ENCODE results near the gene ASB5.
"Not testable (repeated sequence)": the region's sequence is repeated elsewhere in the genome, so short reads cannot be mapped to it uniquely, and the experiment has no call there.

ASB5 gene

GRCh38 chr4:176217510-176217909 is 51.5 kb downstream of the ASB5 start:
- no peak for DNase-seq

GRCh38 chr4:176212351-176212750 is 56.7 kb downstream of the ASB5 start:
- not testable (repeated sequence) for DNase-seq

- no peak for DNase-seq
Measured at GRCh38 chr4:176210579-176211296, 58.3 kb downstream of the ASB5 start.

- DNase-seq, result no peak
Measured at GRCh38 chr4:176210101-176210500, 58.9 kb downstream of the ASB5 start.

GRCh38 chr4:176209535-176209934 is 59.5 kb downstream of the ASB5 start:
- no peak for DNase-seq

- no peak for DNase-seq
Measured at GRCh38 chr4:176207839-176208238, 61.2 kb downstream of the ASB5 start.

GRCh38 chr4:176205299-176205698 is 63.7 kb downstream of the ASB5 start:
- DNase-seq, result no peak

- no peak for DNase-seq
Measured at GRCh38 chr4:176198316-176198903, 70.6 kb downstream of the ASB5 start.

GRCh38 chr4:176195184-176195978 is 73.6 kb downstream of the ASB5 start, which contains the start of gene SPATA4:
SPATA4 (minus strand) TSS chr4:176195585; CDS start chr4:176195562, 23 bp downstream.
- DNase-seq, result peak; percentile 34

GRCh38 chr4:176193938-176194337 is 75.1 kb downstream of the ASB5 start:
- no peak for DNase-seq

GRCh38 chr4:176193126-176193525 is 75.9 kb downstream of the ASB5 start:
- no peak for DNase-seq

- DNase-seq, result no peak
Measured at GRCh38 chr4:176191974-176192373, 77.0 kb downstream of the ASB5 start.

- DNase-seq, result no peak
Measured at GRCh38 chr4:176189891-176190795, 78.9 kb downstream of the ASB5 start.

- no peak for DNase-seq
Measured at GRCh38 chr4:176188654-176189053, 80.4 kb downstream of the ASB5 start.

- DNase-seq, result no peak
Measured at GRCh38 chr4:176187624-176188023, 81.4 kb downstream of the ASB5 start.

- DNase-seq, result no peak
Measured at GRCh38 chr4:176186671-176187395, 82.2 kb downstream of the ASB5 start.

GRCh38 chr4:176186067-176186466 is 83.0 kb downstream of the ASB5 start:
- DNase-seq, result no peak

GRCh38 chr4:176185051-176185450 is 84.0 kb downstream of the ASB5 start:
- DNase-seq, result no peak
